SW 1271 (cell line): ENCODE results near the gene NCAM1.

ENCODE experiments used
- DNase-seq, 2 experiments: peaks; one replicate each; lab custom pipeline; 2025; lab: John Stamatoyannopoulos, UW

The NCAM1 gene

DNA sequence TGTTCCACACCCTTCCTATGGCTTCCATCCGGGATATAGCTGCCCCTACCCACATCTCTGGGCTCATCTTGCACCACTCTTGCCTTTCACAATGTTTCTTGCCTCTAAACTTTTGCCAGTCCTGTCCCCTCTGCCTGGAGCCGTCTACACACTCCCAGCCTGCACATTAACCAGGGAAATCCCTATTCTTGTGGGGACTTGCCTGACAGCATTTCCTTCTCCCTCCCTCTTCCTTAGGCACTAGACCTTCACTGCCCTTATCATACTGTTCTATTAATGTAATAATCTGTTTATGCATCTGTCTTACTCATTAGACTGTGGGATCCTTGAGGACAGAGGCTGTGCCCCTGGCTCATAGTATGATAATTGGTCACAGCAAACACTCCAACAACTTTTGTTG, 347.4 kb downstream of the NCAM1 start:
- no peak for DNase-seq

- DNase-seq = no peak
Measured at GRCh38 chr11:113311536-113311935, 350.3 kb downstream of the NCAM1 start.

DNA sequence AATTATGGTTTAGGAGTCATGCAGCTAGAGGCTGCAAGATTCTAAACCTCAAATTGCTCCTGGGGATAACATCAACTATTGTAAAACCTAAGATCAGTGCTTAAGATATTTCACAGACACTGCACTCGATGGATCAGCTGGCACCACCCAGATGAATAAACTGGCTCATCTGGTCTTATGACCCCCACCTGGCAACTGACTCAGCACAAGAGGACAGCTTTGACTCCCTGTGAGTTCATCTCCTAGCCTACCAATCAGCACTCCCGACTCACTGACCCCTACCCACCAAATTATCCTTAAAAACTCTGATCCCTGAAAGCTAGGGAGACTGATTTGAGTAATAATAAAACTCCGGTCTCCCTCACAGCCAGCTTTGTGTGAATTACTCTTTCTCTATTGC, 352.4 kb downstream of the NCAM1 start:
- no peak for DNase-seq

DNA sequence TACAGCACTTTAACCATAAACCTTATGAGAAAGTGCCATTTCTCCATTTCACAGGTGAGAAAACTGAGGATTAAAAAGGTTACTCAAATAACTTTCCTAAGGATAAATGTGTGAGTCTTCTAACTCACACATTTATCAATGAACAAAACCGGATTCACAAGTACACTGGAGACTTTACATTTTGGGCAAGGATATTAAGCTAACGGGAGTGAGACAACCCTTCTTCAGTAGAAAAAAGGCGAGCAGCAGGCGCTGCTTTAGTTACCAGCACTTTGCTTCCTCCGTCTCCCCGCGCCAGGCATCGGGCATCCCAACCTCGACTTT, 352.8 kb downstream of the NCAM1 start:
- DNase-seq = no peak

DNA sequence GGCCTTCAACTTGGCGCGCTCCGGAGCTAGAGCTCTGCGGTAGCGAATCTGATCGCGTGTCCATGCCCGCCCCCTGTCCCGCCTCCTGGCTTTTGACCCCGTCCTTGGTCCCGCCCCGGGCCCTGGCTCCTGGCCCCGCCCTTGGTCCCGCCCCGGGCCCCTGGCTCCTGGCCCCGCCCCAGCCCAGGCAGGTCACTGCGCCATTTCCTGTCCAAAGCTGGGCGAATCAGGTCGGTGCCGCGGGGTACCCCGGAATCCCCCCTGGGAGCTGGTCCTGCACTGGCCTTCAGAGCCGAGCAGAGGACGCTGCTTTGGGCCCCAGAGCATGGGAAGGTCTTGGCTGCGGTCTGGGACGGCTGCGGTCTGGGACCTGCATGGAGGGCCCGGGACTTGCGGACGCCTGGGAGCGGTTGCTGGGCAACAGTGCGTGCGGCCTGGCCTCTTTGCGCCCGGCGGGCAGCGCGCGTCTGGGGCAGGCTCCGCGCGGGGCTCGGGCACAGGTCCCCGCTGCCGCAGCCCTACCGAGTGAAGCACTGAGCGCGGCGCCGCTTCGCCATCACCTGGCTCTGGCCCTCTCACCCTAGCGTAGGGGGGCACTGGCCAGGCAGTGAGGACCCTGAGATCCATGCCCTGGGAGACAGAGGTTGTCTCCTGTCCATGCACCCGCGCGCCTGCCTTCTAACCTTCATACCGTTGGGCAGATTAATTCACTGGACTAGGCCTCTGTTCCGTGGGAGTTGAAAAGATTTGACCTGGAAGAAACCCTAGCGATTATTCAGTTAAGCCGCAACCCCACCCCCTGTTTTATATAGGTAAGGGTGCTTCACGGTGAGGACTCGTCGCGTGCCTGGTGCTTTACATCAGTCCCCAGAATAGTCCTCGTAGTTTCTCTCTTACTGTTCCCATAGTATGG, 353.4 kb downstream of the NCAM1 start, which contains the start of gene TTC12:
Gene TTC12 (plus strand): TSS at position 195 of the 913 bp plus-strand sequence. CDS start 1,675 bp downstream, outside the sequence.
- DNase-seq = peak; percentile 86 to 96

DNA sequence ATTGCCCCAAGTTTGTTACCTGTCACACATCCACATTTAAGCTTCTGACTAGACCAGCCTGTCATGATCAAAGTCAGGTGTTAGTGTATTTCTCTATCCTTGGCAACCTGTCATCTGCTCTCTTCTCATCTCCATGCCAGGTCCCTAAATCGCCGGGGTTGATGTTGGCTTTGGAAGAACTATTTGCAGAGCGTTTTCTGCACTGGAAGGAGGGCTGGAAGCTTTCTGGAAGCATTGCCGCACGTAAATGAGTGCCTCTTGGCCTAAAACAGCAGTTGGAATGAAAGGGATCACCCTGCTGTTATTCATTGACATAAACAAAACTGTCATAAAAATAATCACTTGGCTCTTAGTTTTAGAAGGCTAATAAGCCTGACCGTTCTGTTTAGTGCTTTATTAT, 354.6 kb downstream of the NCAM1 start:
- no peak for DNase-seq

- no peak for DNase-seq
Measured at GRCh38 chr11:113316256-113316655, 355.0 kb downstream of the NCAM1 start.

- DNase-seq = no peak
Measured at GRCh38 chr11:113317339-113317738, 356.1 kb downstream of the NCAM1 start.

DNA sequence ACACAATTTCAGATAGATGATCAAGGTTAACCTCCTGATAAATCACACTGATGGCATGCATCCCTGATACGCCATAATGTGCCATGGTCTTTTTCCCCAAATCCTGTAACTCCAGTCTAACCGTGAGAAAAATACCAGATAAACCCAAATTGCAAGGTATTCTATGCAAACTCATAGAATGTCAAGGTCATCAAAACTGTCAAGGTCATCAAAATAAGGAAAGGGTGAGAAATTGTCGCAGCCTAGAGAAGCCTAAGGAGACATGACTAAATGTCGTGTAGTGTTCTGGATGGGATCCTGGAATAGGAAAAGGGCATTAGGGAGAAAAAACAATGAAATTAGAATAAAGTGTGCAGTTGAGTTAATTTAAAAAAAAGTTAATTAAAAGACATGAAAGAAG, 357.9 kb downstream of the NCAM1 start:
- no peak for DNase-seq

- DNase-seq = no peak
Measured at GRCh38 chr11:113322158-113322557, 360.9 kb downstream of the NCAM1 start.

DNA sequence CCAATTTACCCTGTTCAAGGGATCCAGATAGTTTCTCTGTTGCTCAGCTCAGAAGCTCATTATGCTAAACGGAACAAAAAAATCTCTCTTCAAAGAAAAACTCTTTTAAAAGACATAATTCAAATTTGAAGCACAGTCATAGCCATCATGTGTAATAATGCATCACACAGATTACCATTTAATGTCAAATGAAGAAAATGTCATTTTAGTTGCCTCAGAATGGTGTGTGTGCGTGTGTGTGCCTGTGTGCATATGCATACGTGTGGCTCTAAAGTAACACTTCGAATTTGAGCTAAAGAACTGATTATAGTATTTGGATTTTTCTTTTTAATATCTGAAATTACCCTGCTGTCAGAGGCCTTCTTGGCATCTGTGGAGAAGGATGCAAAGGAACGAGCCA, 363.0 kb downstream of the NCAM1 start:
- DNase-seq = no peak
